Pancreas (tissue), 10 donors: Measurements from ENCODE around the gene BLID. TPM values are rescaled to one million over a fixed set of nuclear protein-coding genes. Genes with fewer than 3 reads are reported as not detected.

Experiments used
- ATAC-seq, 4 donors: fragments of 200-7000 bp; cut with Tn5 transposase; one replicate each; pipeline versions ENCODE4 v1.8.0 to v1.9.1; 2020; ENCODE audit warnings: mild to moderate bottlenecking in 4 of 4, moderate library complexity in 4 of 4
- DNase-seq, 6 donors: peaks; one replicate each; pipeline ENCODE4 v3.0.0-alpha.2; 2020
- FAIRE-seq: peaks from 2 replicates; lab custom pipeline; 2012; peaks lifted over from hg19 to GRCh38; lab: Jason Lieb, UNC
- H3K27ac ChIP-seq, 4 donors: fragments of 200-600 bp; sonication (generic); 1 replicate in 3 of 4; 2 replicates in 1 of 4; pipeline versions ENCODE4 v1.5.0 to v1.8.0; 2020
- H3K27me3 ChIP-seq, 4 donors: fragments of 200-600 bp; one replicate each; pipeline ENCODE4 v1.8.0; 2021
- H3K36me3 ChIP-seq, 3 donors: fragments of 200-600 bp; sonication (generic) in 1 of 3; one replicate each; pipeline versions ENCODE4 v1.5.0 to v1.8.0; 2020 to 2021
- H3K4me1 ChIP-seq, 3 donors: fragments of 200-600 bp; one replicate each; pipeline ENCODE4 v1.8.0; 2021
- H3K4me3 ChIP-seq, 4 donors: fragments of 200-600 bp; sonication (generic) in 2 of 4; one replicate each; pipeline versions ENCODE4 v1.5.0 to v1.8.0; 2020 to 2021
- H3K9me3 ChIP-seq, 4 donors: fragments of 200-600 bp; one replicate each; pipeline ENCODE4 v1.8.0; 2021
- WGBS, 2 donors: extraction: QIAGEN DNeasy Blood & Tissue Kit; methylation state at CpG; one replicate each; pipeline ENCODE4 v1.1.7; 2013; 5-methylcytosine and 5-hydroxymethylcytosine counted together
- intact Hi-C, 3 donors: fragments of 100-400 bp; cut with DNase I; formaldehyde crosslinking; loops; one replicate each; pipeline versions ENCODE4 v1.11.1 to v1.14.2; 2022
- polyA plus RNA-seq, 2 donors: library from polyadenylated mRNA; stranded (reverse); fragments of 200-250 nt; gene quantifications; one replicate each; pipeline ENCODE4 v1.2.3, GENCODE V29; 2013
- total RNA-seq, 6 donors: library from RNA; stranded (reverse); fragmentation: NEBNext Ultra II Directional in 4 of 6; extraction: Animal tissue kit (Norgen Biotek cat#: 25700) in 4 of 6; gene quantifications; one replicate each; pipeline versions ENCODE4 v1.2.1 to v1.2.4, GENCODE V29; 2021 to 2023
- TF ChIP-seq, protein P1 (sequence below), 4 donors: fragments of 200-600 bp; sonication (generic) in 3 of 4; IDR thresholded peaks; one replicate each; pipeline versions ENCODE4 v1.5.0 to v1.8.0; 2021; ENCODE audit warnings: antibody characterized with exemption in 4 of 4
- donor health status: healthy with polysubstance abuse.
- donor health status: DM: no; HTN: no; CAD: no; lungs with moderate emphysema.
- donor health status: DM: no; HTN: no; CAD: no.
- donor health status: control.
- donor health status: control.
- donor health status: Bipolar disorder and iron deficiency.
- donor health status: DM: yes; HTN: yes; CAD: no.
- donor health status: DM: no; HTN: no; CAD: no.
- donor health status: DM: no; HTN: no; CAD: no.
- donor health status: DM: yes; HTN: yes; CAD: no.

The BLID gene
- total and polyA plus RNA-seq, 8 donors, result not detected

DNA sequence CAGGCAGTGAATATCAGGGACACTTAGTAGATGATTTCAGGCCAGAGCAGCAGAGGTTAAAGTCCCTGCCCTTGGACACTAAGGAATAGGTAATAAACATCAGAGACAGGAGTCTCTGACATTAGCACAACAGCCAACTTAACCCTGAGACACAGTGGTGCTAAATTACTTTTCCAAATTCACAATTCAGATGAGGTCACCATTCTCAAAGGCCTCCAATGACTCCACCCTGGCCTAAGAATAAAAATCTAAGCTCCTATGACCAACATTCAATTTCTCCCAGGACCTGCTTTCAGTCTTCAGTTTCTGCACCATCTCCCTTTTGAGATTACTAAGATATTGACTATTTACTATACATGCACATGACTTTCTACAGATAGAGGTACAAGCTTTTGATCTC is 42.0 kb downstream of the BLID start:
- FAIRE-seq (no peak), ATAC-seq (no peak), DNase-seq (no peak)
- TF ChIP-seq, protein P1, sequence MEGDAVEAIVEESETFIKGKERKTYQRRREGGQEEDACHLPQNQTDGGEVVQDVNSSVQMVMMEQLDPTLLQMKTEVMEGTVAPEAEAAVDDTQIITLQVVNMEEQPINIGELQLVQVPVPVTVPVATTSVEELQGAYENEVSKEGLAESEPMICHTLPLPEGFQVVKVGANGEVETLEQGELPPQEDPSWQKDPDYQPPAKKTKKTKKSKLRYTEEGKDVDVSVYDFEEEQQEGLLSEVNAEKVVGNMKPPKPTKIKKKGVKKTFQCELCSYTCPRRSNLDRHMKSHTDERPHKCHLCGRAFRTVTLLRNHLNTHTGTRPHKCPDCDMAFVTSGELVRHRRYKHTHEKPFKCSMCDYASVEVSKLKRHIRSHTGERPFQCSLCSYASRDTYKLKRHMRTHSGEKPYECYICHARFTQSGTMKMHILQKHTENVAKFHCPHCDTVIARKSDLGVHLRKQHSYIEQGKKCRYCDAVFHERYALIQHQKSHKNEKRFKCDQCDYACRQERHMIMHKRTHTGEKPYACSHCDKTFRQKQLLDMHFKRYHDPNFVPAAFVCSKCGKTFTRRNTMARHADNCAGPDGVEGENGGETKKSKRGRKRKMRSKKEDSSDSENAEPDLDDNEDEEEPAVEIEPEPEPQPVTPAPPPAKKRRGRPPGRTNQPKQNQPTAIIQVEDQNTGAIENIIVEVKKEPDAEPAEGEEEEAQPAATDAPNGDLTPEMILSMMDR (IDR thresholded peaks at IDR 0.05), result no peak
- Histone ChIP-seq H3K36me3 (no peaks in the 10 kb centered on the region), H3K4me1 (peaks cover 0 to 5% (median 0%) of the 10 kb centered on the region in 3 donors), H3K4me3 (no peak overlapping the region), H3K27me3 (no peaks in the 10 kb centered on the region), H3K27ac (no peak overlapping the region), H3K9me3 (no peaks in the 10 kb centered on the region)
- intact Hi-C loops, result no loop called here

DNA sequence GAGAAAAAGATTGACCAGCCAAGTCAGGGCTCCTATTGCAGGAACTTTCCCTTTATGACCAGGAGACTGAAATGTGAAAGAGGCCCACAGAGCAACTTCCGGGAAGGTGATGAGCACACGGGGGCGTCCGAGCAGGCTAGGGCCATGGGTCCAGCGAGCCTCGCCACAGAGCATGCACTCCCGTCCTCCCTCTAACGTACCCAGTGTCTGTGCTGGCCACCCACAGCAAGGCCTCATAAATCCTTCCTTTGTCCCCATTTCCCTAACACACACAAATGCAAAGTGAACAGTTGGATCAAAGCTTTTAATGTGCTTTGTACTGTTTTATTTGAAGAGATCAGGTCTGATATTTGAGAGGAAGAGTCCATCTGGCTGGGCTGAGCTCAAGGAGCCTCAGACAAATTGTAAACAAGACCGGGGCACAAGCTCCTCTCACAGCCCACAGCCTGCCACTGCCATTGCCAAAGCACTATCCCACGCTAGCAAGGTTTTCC is 44.3 kb downstream of the BLID start:
- Histone ChIP-seq H3K27ac (no peak overlapping the region), H3K27me3 (no peaks in the 10 kb centered on the region), H3K9me3 (no peaks in the 10 kb centered on the region), H3K4me1 (peaks cover 0 to 5% (median 0%) of the 10 kb centered on the region in 3 donors), H3K4me3 (no peak overlapping the region), H3K36me3 (no peaks in the 10 kb centered on the region)
- TF ChIP-seq, protein P1 (IDR thresholded peaks at IDR 0.05), result no peak
- FAIRE-seq, result no peak
- 63 to 72% methylated on average over 10 of the region's 10 CpGs for WGBS, 2 donors
- DNase-seq, result no peak
- no peak for ATAC-seq
- intact Hi-C loops, result no loop called here

DNA sequence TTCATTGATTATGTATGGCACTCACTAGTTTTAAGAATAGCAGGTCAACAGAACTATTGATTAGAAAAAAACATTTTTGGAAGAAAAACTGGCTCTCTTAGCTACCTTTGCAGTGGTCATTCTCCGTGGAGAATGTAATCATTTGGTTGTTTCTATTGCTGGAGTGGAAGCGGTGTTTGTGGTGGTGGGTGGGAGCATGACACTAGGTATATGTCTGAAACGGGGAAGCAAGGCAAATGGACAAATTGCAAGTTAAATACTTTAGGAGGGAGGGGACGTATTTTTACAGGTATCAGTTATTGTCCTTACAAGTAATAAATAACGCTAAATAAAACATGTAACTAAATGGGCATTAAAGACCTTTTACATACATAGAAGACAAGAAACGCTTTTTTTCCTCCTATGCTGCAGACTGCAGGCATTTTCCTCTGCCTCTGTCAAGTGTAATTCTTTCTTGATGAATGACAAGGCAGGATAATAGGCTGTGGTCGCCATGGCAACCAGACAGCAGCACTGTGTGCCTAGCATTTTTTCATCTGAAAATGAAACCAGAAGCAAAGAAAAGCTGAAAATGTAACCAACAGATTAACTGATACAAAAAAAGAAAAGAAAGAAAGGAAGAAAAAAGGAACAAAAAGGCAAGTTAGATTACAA is 46.2 kb downstream of the BLID start:
- Histone ChIP-seq H3K9me3 (no peaks in the 10 kb centered on the region), H3K27me3 (no peaks in the 10 kb centered on the region), H3K4me1 (peaks cover 0 to 5% (median 0%) of the 10 kb centered on the region in 3 donors), H3K4me3 (no peak overlapping the region), H3K27ac (no peak overlapping the region), H3K36me3 (no peaks in the 10 kb centered on the region)
- FAIRE-seq (no peak), DNase-seq (peak; percentile 18 to 68 (median 36)), ATAC-seq (peak in 3 of 4 donors; percentile 20 to 50 (median 49))
- intact Hi-C loops, result no loop called here
- whole genome bisulfite sequencing, 2 donors, result 17 to 23% methylated on average over 7 of the region's 7 CpGs
- TF ChIP-seq, protein P1 (IDR thresholded peaks at IDR 0.05), result no peak

DNA sequence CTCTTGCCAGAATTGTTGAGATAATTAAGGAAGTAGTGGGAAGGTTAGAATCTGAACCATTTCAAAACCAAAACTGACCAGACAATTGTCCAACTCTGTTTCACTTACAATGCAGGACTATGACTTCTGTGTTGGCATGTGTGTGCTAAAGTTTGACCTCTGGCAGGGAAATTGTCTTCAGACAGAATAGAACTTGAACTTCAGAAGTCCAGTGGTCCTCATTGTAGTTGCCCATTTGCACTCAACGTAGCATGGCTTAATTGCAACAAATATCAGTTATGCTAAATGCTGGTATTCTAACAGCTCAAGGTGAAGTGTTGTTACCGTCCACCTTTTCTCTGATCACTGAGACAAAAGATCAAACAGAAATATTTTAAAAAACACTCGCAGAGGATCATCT is 47.2 kb downstream of the BLID start:
- Histone ChIP-seq H3K9me3 (no peaks in the 10 kb centered on the region), H3K27ac (no peak overlapping the region), H3K4me3 (no peak overlapping the region), H3K36me3 (no peaks in the 10 kb centered on the region), H3K4me1 (peaks cover 0 to 5% (median 0%) of the 10 kb centered on the region in 3 donors), H3K27me3 (no peaks in the 10 kb centered on the region)
- no peak for FAIRE-seq
- intact Hi-C loops, result no loop called here
- TF ChIP-seq, protein P1 (IDR thresholded peaks at IDR 0.05), result no peak
- 51 to 72% methylated on average over 3 of the region's 3 CpGs for WGBS, 2 donors
- no peak for ATAC-seq
- no peak for DNase-seq

DNA sequence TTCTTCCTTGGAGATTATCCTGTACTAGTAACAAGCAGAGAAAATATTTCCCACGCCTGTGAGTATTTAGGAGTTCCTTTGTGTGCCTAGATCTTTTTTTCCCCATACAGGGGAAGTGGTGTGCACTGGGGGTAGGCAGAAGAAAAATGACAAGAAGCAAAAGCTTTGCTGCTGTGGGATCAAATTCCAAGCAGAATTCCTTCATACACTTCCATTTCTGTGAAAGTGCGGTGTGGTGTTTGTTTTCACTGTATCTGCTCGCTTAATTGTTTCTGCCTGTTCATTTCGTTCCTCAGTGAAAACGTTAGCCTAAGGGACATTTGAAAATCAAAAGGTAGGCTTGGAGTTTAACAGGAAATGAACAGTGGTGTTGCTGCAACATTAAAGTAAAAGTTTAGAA is 47.9 kb downstream of the BLID start:
- Histone ChIP-seq H3K4me3 (no peak overlapping the region), H3K27me3 (no peaks in the 10 kb centered on the region), H3K27ac (no peak overlapping the region), H3K4me1 (peaks cover 0 to 5% (median 0%) of the 10 kb centered on the region in 3 donors), H3K36me3 (no peaks in the 10 kb centered on the region), H3K9me3 (no peaks in the 10 kb centered on the region)
- TF ChIP-seq, protein P1 (IDR thresholded peaks at IDR 0.05), result no peak
- no peak for ATAC-seq
- no peak for FAIRE-seq
- WGBS, 2 donors, result 27 to 30% methylated on average over 5 of the region's 5 CpGs
- intact Hi-C loops, result no loop called here
- DNase-seq, result no peak
